ENCODE measurements around the gene ZAP70.

The ZAP70 gene

DNA sequence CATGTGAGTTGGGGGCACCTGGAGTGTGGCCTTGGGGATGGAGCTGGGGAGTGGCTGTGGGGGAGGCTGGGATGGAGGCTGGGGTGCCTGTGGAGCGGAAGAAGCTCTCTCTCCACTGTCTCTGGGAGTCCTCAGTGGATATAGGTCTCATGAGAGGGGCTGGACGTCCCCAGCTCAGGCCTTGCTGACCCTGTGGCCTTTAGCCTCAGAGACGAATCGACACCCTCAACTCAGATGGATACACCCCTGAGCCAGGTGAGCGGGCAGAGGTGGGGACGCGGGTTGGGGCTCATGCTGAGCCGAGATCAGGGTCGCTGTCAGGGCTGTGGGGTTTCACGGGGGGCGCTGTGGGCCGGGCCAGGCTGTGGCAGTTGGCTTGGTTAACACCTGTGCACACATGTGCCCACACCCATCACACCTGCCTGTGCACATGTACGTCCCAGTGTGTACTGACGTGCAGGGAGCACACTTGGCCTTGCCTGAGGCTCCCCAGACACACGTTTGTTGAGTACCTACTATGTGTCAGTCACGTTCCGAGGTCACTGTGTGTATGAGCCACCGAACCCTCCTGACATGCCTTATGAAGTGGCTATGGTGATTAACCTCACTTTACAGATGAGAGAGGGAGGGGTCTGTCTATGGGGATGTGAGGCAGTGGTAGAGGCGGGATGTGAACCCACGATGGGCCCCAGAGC is 20.1 kb downstream of the ZAP70 start:
- DNase-seq (no peak), ATAC-seq (no peak)
- no peak overlapping the region for H3K4me3 Mint-ChIP-seq
- peaks cover 28% of the 10 kb centered on the region for H3K4me1 Mint-ChIP-seq
- peaks cover 4 to 7% of the 10 kb centered on the region in 2 donors for H3K9me3 Mint-ChIP-seq
- no peaks in the 10 kb centered on the region for H3K27me3 Mint-ChIP-seq
- H3K27ac Mint-ChIP-seq = peak overlapping the region in 1 of 2 donors; percentile 36

DNA sequence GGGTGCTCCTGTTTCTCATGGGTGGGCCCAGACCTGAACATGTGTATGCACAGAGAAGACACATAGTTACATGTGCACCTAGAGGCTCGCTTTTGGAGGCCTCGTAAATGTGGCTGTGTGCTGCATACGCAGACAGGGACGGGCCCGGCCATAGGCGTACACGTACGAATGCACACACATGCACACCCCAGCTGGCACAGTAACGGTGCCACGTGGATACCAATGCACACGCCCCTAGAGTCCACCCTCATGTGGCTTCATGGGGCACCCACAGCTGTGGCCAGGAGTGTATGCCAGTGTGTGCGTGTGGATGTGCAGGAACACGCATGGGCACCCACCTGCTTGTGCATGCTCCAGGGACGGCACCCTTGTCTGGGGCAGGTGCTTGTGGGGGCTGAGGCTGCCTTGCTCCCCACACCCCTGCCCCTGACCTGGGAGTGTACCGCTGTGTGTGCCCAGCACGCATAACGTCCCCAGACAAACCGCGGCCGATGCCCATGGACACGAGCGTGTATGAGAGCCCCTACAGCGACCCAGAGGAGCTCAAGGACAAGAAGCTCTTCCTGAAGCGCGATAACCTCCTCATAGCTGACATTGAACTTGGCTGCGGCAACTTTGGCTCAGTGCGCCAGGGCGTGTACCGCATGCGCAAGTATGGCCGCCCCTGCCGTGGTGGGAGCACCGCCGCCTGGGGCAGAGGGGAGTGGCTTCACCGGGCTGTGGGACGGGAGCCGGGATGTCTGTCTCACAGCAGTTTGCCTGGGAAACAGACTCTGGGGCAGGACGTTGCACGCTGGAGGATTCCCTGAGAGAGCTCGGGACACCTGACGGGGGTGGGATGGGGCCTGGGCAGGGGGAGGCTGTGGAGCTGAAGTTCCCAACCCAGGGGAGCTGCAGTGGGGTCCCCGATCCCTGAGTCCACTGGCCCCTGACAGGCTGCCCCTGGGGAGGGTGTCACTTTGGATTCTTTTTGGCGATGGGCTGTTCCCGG is 21.0 kb downstream of the ZAP70 start:
- peak overlapping the region in 1 of 2 donors; percentile 42 for H3K27ac Mint-ChIP-seq
- no peaks in the 10 kb centered on the region for H3K27me3 Mint-ChIP-seq
- ATAC-seq = no peak
- no peak overlapping the region for H3K4me3 Mint-ChIP-seq
- H3K9me3 Mint-ChIP-seq = peaks cover 0 to 7% of the 10 kb centered on the region in 2 donors
- no peak for DNase-seq
- H3K4me1 Mint-ChIP-seq = peaks cover 31% of the 10 kb centered on the region

DNA sequence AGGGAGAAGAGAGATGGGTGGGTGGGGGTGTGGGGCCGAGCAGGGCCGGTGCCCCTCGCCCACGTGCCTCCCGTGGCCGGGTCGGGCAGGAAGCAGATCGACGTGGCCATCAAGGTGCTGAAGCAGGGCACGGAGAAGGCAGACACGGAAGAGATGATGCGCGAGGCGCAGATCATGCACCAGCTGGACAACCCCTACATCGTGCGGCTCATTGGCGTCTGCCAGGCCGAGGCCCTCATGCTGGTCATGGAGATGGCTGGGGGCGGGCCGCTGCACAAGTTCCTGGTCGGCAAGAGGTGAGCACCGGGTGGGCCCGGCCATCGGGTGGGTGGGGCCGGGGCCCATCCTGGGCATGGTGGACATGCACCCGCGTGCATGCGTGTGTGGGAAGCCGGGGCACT is 21.8 kb downstream of the ZAP70 start:
- Mint-ChIP-seq H3K27ac (no peak overlapping the region), H3K9me3 (peaks cover 0 to 4% of the 10 kb centered on the region in 2 donors), H3K27me3 (no peaks in the 10 kb centered on the region), H3K4me3 (no peak overlapping the region), H3K4me1 (peaks cover 31% of the 10 kb centered on the region)
- ATAC-seq (no peak), DNase-seq (no peak)

DNA sequence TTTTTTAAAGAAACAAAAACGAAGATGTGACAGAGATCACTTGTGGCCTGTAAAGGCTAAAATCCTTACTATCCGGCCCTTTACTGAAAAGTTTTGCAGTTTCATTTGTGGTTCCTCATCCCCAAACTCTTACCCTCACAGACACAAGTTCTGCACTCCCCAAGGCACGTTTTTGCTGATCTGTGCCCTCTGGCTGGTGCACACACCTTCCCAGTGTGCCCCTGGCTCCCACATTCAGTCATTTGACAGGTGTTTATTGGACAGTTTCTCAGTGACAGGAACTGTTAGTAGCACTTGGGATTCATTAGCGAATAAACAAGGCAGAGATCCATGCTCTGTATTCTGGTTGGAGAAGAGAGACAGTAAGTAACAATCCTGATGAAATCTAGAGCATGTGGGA is 22.8 kb downstream of the ZAP70 start:
- no peak overlapping the region for H3K4me3 Mint-ChIP-seq
- no peaks in the 10 kb centered on the region for H3K9me3 Mint-ChIP-seq
- H3K27ac Mint-ChIP-seq = no peak overlapping the region
- ATAC-seq = no peak
- H3K4me1 Mint-ChIP-seq = peaks cover 36% of the 10 kb centered on the region
- no peak for DNase-seq
- H3K27me3 Mint-ChIP-seq = no peaks in the 10 kb centered on the region

DNA sequence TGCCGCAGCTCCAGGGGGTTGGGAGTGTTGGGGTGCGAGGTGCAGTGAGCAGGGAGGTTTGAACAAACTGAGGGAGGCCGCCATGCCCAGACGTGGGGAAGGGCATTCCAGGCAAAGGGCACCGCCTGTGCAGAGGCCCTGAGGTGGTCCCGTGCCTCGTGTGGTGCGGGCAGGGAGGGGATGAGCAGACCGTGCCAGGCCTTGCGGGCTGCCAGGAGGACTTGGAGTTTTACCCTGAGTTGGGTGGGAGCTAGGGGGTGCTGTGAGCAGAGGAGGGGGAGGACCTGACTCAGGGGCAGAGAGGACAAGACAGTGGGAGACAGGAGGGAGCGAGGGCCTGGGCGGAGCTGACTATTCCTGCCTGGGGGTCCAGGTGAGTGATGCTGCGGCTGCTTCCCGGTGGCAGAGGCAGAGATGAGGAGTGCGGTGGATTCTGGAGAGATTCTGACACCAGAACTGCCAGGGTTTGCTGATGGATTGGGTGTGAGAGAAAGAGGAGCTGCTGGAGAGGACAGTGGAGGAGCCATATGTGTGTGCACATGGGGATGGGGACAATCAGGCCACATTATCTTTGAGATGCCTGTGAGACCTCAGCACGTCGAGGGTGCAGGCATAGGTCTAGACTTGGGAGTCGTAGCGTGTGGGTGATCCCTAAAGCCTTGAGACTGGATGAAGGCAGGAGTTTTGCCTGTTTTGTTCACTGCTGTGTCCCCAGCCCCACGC is 23.4 kb downstream of the ZAP70 start:
- no peak for DNase-seq
- no peak for ATAC-seq
- Mint-ChIP-seq H3K9me3 (no peaks in the 10 kb centered on the region), H3K27me3 (no peaks in the 10 kb centered on the region), H3K4me3 (no peak overlapping the region), H3K27ac (no peak overlapping the region), H3K4me1 (peaks cover 36% of the 10 kb centered on the region)

DNA sequence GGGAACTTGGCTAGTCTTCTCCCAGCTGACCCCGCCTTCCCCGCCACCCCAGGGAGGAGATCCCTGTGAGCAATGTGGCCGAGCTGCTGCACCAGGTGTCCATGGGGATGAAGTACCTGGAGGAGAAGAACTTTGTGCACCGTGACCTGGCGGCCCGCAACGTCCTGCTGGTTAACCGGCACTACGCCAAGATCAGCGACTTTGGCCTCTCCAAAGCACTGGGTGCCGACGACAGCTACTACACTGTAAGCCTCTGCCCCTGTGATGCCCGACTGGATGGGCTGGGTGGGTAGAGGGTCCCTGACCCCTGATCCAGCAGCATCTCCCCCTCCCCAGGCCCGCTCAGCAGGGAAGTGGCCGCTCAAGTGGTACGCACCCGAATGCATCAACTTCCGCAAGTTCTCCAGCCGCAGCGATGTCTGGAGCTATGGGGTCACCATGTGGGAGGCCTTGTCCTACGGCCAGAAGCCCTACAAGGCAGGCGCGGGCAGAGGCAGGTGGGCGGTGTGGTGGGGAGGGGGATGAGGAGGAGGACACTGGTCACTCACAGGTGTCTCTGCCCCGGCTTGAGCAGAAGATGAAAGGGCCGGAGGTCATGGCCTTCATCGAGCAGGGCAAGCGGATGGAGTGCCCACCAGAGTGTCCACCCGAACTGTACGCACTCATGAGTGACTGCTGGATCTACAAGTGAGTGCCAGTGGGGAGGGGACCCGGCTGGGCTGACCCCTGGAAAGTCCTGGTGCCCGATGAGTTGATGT is 24.2 kb downstream of the ZAP70 start:
- H3K4me1 Mint-ChIP-seq = peaks cover 39% of the 10 kb centered on the region
- no peak for DNase-seq
- no peak overlapping the region for H3K4me3 Mint-ChIP-seq
- H3K27ac Mint-ChIP-seq = peak overlapping the region in 1 of 2 donors; percentile 60
- no peak for ATAC-seq
- H3K27me3 Mint-ChIP-seq = no peaks in the 10 kb centered on the region
- H3K9me3 Mint-ChIP-seq = no peaks in the 10 kb centered on the region

DNA sequence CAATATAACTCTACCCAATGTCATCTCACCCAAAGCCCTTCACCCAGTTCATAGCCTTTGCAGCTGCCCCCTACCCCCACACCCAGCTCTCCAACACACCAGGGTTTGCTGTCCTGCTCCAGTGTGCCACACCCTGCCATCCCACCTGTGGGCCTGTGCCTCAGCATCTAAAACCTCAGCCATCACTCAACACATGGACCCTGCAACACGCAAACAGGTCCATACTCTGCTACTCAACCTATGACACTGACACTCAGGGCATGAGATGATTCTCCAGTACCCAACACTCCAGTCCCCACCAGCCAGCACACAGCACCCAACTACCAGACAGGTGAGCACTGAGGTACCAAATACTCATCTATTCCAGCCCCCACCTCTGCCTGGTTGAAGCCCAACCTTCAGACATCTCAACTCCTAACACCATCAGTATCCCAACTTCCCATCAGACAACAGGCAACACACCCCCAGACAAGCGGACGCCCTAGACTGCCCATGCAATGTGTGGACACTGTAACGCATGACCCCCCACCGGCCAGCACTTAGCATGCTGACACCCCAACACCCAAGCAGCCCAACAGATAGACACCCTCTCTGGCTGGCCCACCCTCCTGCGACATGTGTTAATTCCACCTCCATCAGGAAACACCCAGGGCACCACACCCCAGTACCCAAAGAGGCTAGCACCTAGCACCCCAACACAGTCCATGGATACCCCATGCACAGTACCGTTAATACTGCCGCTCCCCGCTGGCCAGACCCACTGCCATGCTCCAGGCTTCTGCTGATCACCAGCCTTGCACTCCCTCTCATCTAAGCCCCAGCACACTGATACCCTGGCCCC is 25.0 kb downstream of the ZAP70 start:
- no peaks in the 10 kb centered on the region for H3K27me3 Mint-ChIP-seq
- peaks cover 44% of the 10 kb centered on the region for H3K4me1 Mint-ChIP-seq
- no peak overlapping the region for H3K4me3 Mint-ChIP-seq
- no peaks in the 10 kb centered on the region for H3K9me3 Mint-ChIP-seq
- no peak for ATAC-seq
- H3K27ac Mint-ChIP-seq = peak overlapping the region; percentile 1 to 60
- DNase-seq = no peak

DNA sequence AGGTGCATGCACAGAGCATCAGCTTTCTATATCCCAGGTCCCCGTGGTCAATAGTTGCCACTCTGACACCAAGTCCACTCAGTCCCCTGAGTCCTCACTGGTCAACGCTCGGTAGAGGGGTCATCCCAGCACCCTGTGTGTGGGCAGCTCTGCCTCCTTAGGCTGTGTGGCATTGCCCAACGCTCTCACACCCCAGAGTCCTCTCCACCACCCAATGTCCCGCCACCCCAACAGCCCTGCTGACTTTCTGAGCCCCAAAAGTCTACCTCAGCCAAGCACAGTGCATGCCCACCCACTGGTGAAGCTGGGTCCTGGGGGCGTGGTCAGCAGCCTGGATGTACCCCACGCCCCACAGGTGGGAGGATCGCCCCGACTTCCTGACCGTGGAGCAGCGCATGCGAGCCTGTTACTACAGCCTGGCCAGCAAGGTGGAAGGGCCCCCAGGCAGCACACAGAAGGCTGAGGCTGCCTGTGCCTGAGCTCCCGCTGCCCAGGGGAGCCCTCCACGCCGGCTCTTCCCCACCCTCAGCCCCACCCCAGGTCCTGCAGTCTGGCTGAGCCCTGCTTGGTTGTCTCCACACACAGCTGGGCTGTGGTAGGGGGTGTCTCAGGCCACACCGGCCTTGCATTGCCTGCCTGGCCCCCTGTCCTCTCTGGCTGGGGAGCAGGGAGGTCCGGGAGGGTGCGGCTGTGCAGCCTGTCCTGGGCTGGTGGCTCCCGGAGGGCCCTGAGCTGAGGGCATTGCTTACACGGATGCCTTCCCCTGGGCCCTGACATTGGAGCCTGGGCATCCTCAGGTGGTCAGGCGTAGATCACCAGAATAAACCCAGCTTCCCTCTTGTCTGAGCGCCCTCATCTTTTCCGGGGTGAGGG is 25.9 kb downstream of the ZAP70 start:
- Mint-ChIP-seq H3K27ac (no peak overlapping the region), H3K4me1 (peaks cover 53% of the 10 kb centered on the region), H3K4me3 (no peak overlapping the region), H3K27me3 (no peaks in the 10 kb centered on the region), H3K9me3 (no peaks in the 10 kb centered on the region)
- DNase-seq = no peak
- peak; percentile 6 for ATAC-seq

DNA sequence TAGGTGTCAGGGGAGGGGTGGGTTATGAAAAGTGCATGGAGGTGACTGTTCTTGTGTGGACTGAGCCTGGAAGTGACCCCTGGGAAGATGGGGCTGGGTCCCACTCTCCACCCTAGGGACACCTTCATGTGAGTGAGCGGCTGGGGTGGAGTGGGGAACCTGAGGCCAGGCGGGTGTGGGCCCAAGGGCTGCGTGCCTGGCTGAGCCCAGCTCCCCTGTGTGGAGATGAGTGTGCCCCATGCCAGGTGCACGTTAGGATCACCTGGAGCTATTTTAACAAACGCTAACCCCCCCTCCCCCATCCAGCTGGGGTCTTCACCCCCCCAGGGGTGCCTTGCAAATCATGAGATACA is 26.5 kb downstream of the ZAP70 start:
- H3K4me3 Mint-ChIP-seq = no peak overlapping the region
- H3K27ac Mint-ChIP-seq = no peak overlapping the region

DNA sequence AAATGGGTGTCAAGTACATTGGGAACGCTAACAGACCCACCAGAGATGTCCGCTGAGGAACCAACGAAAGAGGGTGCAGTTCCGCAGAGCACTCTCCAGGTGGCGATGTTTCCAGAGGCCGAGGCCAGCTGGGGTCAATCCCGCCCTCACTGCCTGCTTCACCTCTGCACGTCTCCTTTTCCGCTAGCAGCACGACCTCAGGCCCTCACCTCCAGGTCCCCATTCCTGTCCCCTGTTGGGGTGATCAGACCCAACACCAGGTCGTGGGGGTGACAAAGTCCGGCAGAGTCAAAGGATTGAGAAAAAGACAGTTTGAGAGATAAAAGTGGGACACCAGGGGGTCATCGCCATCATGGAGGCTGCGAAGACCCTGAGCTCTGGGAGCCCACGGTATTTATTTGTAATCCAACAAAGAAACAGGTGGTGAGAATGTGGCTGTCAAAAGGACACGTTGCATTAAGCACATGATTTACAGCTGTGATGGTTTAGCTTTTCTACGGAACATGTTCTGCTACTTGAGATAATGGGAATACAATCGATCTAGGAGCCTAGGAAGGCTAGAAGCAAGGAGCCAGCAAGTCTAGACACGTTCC is 27.3 kb downstream of the ZAP70 start:
- DNase-seq (peak; percentile 50), ATAC-seq (no peak)
- Mint-ChIP-seq H3K27me3 (no peaks in the 10 kb centered on the region), H3K27ac (no peak overlapping the region), H3K4me3 (peak overlapping the region in 1 of 2 donors; percentile 17), H3K4me1 (peaks cover 66% of the 10 kb centered on the region), H3K9me3 (no peaks in the 10 kb centered on the region)

More for the DNA sequence above, 26.5 kb downstream of the ZAP70 start:
- ATAC-seq (no peak), DNase-seq (no peak)
- Mint-ChIP-seq H3K9me3 (no peaks in the 10 kb centered on the region), H3K27me3 (no peaks in the 10 kb centered on the region), H3K4me1 (peaks cover 58% of the 10 kb centered on the region)

DNA sequence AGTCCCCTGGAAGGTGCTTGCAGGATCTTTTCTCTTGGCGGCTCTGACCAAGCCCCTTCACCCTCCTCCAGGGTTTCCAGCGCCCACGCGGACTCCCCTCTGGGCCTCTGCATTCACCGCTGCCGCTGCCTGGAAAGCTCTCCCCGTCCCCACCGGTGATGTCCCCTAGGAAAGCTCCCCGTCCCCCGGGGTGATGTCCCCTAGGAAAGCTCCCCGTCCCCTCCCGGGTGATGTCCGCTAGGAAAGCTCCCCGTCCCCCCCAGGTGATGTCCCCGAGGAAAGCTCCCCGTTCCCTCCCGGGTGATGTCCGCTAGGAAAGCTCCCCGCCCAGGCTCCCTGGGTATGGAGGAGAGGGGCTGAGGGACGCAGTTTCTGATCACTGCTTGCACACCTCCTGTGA is 27.9 kb downstream of the ZAP70 start:
- no peak for ATAC-seq
- no peaks in the 10 kb centered on the region for H3K27me3 Mint-ChIP-seq
- no peak overlapping the region for H3K4me3 Mint-ChIP-seq
- no peaks in the 10 kb centered on the region for H3K9me3 Mint-ChIP-seq
- peaks cover 72% of the 10 kb centered on the region for H3K4me1 Mint-ChIP-seq
- no peak for DNase-seq
- H3K27ac Mint-ChIP-seq = no peak overlapping the region

DNA sequence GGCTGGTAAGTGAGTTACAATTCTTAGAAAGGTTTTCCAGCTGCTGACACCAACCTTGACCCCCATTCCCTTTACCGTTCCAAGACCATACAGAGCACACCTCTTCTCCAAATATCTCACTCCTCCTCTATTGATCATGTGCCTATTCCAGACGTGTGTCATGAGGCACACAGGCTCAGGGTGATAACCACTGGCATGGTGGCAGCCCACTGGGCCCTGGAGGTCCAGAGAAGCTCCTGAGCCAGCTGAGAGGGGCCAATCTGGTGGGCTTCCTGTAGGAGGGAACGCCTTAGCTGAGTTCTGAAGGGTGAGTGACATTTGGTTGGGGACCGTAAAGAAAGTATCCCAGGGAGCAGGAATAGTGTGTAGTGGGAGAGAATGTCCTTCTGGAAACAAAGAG is 28.3 kb downstream of the ZAP70 start:
- no peaks in the 10 kb centered on the region for H3K9me3 Mint-ChIP-seq
- DNase-seq (no peak), ATAC-seq (no peak)
- H3K27me3 Mint-ChIP-seq = no peaks in the 10 kb centered on the region
- H3K27ac Mint-ChIP-seq = peak overlapping the region in 1 of 2 donors; percentile 10
- peak overlapping the region; percentile 6 to 16 for H3K4me3 Mint-ChIP-seq
- peaks cover 74% of the 10 kb centered on the region for H3K4me1 Mint-ChIP-seq

DNA sequence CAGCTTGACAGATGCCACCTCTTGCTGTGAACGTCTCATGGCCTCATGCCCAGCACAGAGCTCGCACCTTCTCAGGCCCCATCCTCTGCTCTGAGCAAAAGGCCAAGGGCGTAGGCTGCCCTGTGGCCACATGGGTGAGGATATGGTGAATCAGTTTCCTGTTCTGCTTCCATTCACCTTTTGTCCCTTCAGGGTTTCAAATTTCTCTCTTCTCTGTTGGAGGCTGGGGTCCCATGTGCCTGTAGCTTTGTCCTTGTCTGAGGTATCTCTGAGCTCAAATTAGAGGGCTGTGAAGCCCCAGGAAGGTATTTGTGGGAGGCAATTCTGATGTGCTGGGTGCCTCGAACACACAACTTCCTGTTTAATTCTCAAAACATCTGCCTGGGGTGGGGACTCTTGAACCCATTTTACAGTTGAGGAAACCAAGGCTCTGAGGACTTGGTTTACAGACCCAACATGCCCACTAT is 29.0 kb downstream of the ZAP70 start:
- H3K4me1 Mint-ChIP-seq = peaks cover 81% of the 10 kb centered on the region
- DNase-seq (peak in 1 of 2 donors; percentile 52), ATAC-seq (peak; percentile 60)
- no peaks in the 10 kb centered on the region for H3K27me3 Mint-ChIP-seq
- no peaks in the 10 kb centered on the region for H3K9me3 Mint-ChIP-seq
- peak overlapping the region in 1 of 2 donors; percentile 11 for H3K4me3 Mint-ChIP-seq
- H3K27ac Mint-ChIP-seq = peak overlapping the region; percentile 10 to 85
